HG02642 (cell line): Measurements from ENCODE around the gene C12orf57.
A peak's percentile ranks its signal among the peaks of the same experiment; 100 is the strongest.

Source experiments
- ATAC-seq: cut with Tn5 transposase; IDR thresholded peaks from one replicate; pipeline ENCODE4 v1.9.1; 2021; ENCODE audit warnings: mild to moderate bottlenecking; ENCODE audit not compliant: unreplicated experiment, poor library complexity

The C12orf57 gene

GRCh38 chr12:6962285-6963015 is 18.6 kb downstream of the C12orf57 start:
- ATAC-seq, result no peak

GRCh38 chr12:6963016-6963731 is 19.4 kb downstream of the C12orf57 start:
- ATAC-seq, result no peak

GRCh38 chr12:6963791-6964413 is 20.1 kb downstream of the C12orf57 start:
- ATAC-seq, result no peak

- ATAC-seq, result no peak
Measured at GRCh38 chr12:6964605-6965025, 20.8 kb downstream of the C12orf57 start.

GRCh38 chr12:6965026-6965661 is 21.3 kb downstream of the C12orf57 start:
- ATAC-seq, result peak; percentile 40

- ATAC-seq, result no peak
Measured at GRCh38 chr12:6965714-6966113, 21.9 kb downstream of the C12orf57 start.

- ATAC-seq, result no peak
Measured at GRCh38 chr12:6966351-6966750, 22.5 kb downstream of the C12orf57 start.

- no peak for ATAC-seq
Measured at GRCh38 chr12:6967651-6968100, 23.9 kb downstream of the C12orf57 start.

- ATAC-seq, result no peak
Measured at GRCh38 chr12:6968426-6968825, 24.6 kb downstream of the C12orf57 start.

GRCh38 chr12:6970096-6970527 is 26.3 kb downstream of the C12orf57 start:
- peak; percentile 41 for ATAC-seq

- no peak for ATAC-seq
Measured at GRCh38 chr12:6974180-6974579, 30.4 kb downstream of the C12orf57 start.

GRCh38 chr12:6975297-6976032 is 31.6 kb downstream of the C12orf57 start:
- ATAC-seq, result no peak

- ATAC-seq, result no peak
Measured at GRCh38 chr12:6977653-6978052, 33.8 kb downstream of the C12orf57 start.

- ATAC-seq, result no peak
Measured at GRCh38 chr12:6978188-6978587, 34.4 kb downstream of the C12orf57 start.

GRCh38 chr12:6978611-6979011 is 34.8 kb downstream of the C12orf57 start:
- no peak for ATAC-seq

- no peak for ATAC-seq
Measured at GRCh38 chr12:6979021-6979420, 35.2 kb downstream of the C12orf57 start.

GRCh38 chr12:6979453-6979852 is 35.6 kb downstream of the C12orf57 start:
- no peak for ATAC-seq

GRCh38 chr12:6980075-6980474 is 36.3 kb downstream of the C12orf57 start:
- no peak for ATAC-seq

- no peak for ATAC-seq
Measured at GRCh38 chr12:6980740-6981139, 36.9 kb downstream of the C12orf57 start.
